K562 (cell line): Measurements from ENCODE around the gene UBA7. TPM values are rescaled to one million over a fixed set of nuclear protein-coding genes. Genes with fewer than 3 reads are reported as not detected.
A peak's percentile ranks its signal among the peaks of the same experiment; 100 is the strongest.

Experiments used
- BRD4 ChIP-seq: fragments of 200-600 bp; sonication (generic); IDR thresholded peaks from 2 replicates; pipeline ENCODE4 v1.6.1; 2017; ENCODE audit warnings: inconsistent platforms
- CEBPB ChIP-seq: fragments of 450-650 bp; IDR thresholded peaks from 2 replicates; pipeline ENCODE4 v1.6.1; 2016; ENCODE audit warnings: missing genetic modification characterization, missing compliant biosample characterization
- CHCHD3 ChIP-seq: fragments of 250-450 bp; sonication (Bioruptor Pico); IDR thresholded peaks from 2 replicates; pipeline ENCODE4 v2.1.2; 2022; ENCODE audit warnings: mild to moderate bottlenecking
- DPF2 ChIP-seq: fragments of 450-650 bp; IDR thresholded peaks from 2 replicates; pipeline ENCODE4 v1.6.1; 2016
- E2F6 ChIP-seq, 2 experiments: IDR thresholded peaks; 2 replicates each; pipeline ENCODE4 v1.6.1; 2011; ENCODE audit warnings: borderline replicate concordance in 1 of 2, control low read depth in 1 of 2, low read depth in 1 of 2, low read length in 1 of 2, mild to moderate bottlenecking in 1 of 2, mixed read lengths in 1 of 2, moderate library complexity in 1 of 2; ENCODE audit not compliant: insufficient read depth in 1 of 2, insufficient read length in 1 of 2, poor library complexity in 1 of 2, severe bottlenecking in 1 of 2; ENCODE audit errors: extremely low read depth in 1 of 2
- ETS2 ChIP-seq: IDR thresholded peaks from 2 replicates; pipeline ENCODE4 v1.6.1; 2016; ENCODE audit warnings: borderline replicate concordance, missing genetic modification characterization, mild to moderate bottlenecking, moderate library complexity, missing compliant biosample characterization; ENCODE audit not compliant: poor library complexity, severe bottlenecking
- ETV5 ChIP-seq: sonication (generic); formaldehyde crosslinking; IDR thresholded peaks from 2 replicates; pipeline ENCODE4 v1.4.0; 2020; ENCODE audit warnings: low read depth, mild to moderate bottlenecking, missing genetic modification reagents
- GATA2 ChIP-seq: sonication (generic); formaldehyde crosslinking; IDR thresholded peaks from 2 replicates; pipeline ENCODE4 v1.4.0; 2020; ENCODE audit warnings: mild to moderate bottlenecking, missing genetic modification reagents
- HDAC2 ChIP-seq: fragments of 450-650 bp; IDR thresholded peaks from 2 replicates; pipeline ENCODE4 v1.6.1; 2016; ENCODE audit warnings: mild to moderate bottlenecking
- HINFP ChIP-seq: fragments of 450-650 bp; conservative IDR thresholded peaks from 2 replicates; pipeline ENCODE4 v1.6.1; 2016; ENCODE audit warnings: missing genetic modification characterization, low read depth, mild to moderate bottlenecking, control low read depth, missing compliant biosample characterization
- HIVEP1 ChIP-seq: fragments of 250-450 bp; sonication (Bioruptor Pico); IDR thresholded peaks from 2 replicates; pipeline ENCODE4 v1.4.0; 2020; ENCODE audit warnings: mild to moderate bottlenecking
- HNRNPUL1 ChIP-seq: fragments of 200-400 bp; formaldehyde crosslinking; IDR thresholded peaks from 2 replicates; pipeline ENCODE4 v1.6.1; 2017; ENCODE audit warnings: low read length
- NCOA2 ChIP-seq, 2 experiments: fragments of 450-650 bp; IDR thresholded peaks; 2 replicates each; pipeline ENCODE4 v1.6.1; 2018; ENCODE audit warnings: mild to moderate bottlenecking in 2 of 2, moderate library complexity in 1 of 2; ENCODE audit not compliant: partially characterized antibody in 2 of 2
- PHTF2 ChIP-seq: fragments of 250-450 bp; sonication (Bioruptor Pico); IDR thresholded peaks from 2 replicates; pipeline ENCODE4 v1.5.0; 2021; ENCODE audit warnings: mild to moderate bottlenecking
- RHOXF2B ChIP-seq: fragments of 250-450 bp; sonication (Bioruptor Pico); conservative IDR thresholded peaks from 2 replicates; pipeline ENCODE4 v1.5.1; 2021
- TCF3 ChIP-seq: sonication (generic); formaldehyde crosslinking; IDR thresholded peaks from 2 replicates; pipeline ENCODE4 v1.4.0; 2020; ENCODE audit warnings: mild to moderate bottlenecking, missing genetic modification reagents
- ZEB2 ChIP-seq: fragments of 450-650 bp; IDR thresholded peaks from 2 replicates; pipeline ENCODE4 v1.6.1; 2016
- ZNF224 ChIP-seq: sonication (generic); formaldehyde crosslinking; IDR thresholded peaks from 2 replicates; pipeline ENCODE4 v1.8.0; 2022; ENCODE audit warnings: mild to moderate bottlenecking, missing genetic modification reagents
- ZNF239 ChIP-seq: fragments of 250-450 bp; sonication (Bioruptor Pico); IDR thresholded peaks from 2 replicates; pipeline ENCODE4 v1.4.0; 2020; ENCODE audit warnings: mild to moderate bottlenecking
- ZNF354B ChIP-seq: fragments of 250-450 bp; sonication (Bioruptor Pico); IDR thresholded peaks from 2 replicates; pipeline ENCODE4 v1.4.0; 2020
- ZNF75A ChIP-seq: fragments of 450-650 bp; formaldehyde crosslinking; IDR thresholded peaks from 2 replicates; pipeline ENCODE4 v1.4.0; 2020; ENCODE audit warnings: mild to moderate bottlenecking
- polyA plus RNA-seq, 8 experiments: library from polyadenylated mRNA; depleted of rRNA in 4 of 8; stranded (reverse) in 5 of 8; unstranded in 3 of 8; fragments of >200 nt; fragmentation: Nextera tagmentation in 2 of 8; fragmentation: Illumina TruSeq in 1 of 8; extraction: Ambion mirVana in 2 of 8; extraction: Trizol in 1 of 8; gene quantifications; 2 replicates each; pipeline versions ENCODE4 v1.2.1 to v1.2.3, GENCODE V29; 2011 to 2014; ENCODE audit warnings: inconsistent platforms in 1 of 8, missing spikeins in 1 of 8
- total RNA-seq, 7 experiments: library from RNA; depleted of rRNA in 6 of 7; stranded (reverse); fragments of >200 nt in 6 of 7; fragmentation: Illumina TruSeq in 2 of 7; extraction: Trizol in 2 of 7; gene quantifications; 2 replicates each; pipeline versions ENCODE4 v1.2.1 to v1.2.3, GENCODE V29; 2011 to 2021; ENCODE audit warnings: low replicate concordance in 1 of 7
- TF ChIP-seq, protein P1 (sequence below): fragments of 450-650 bp; IDR thresholded peaks from 2 replicates; pipeline ENCODE4 v1.6.1; 2016
- TF ChIP-seq, protein P2 (sequence below), 2 experiments: IDR thresholded peaks in 1 of 2; conservative IDR thresholded peaks in 1 of 2; 2 replicates each; pipeline ENCODE4 v1.6.1; 2016; ENCODE audit warnings: low read depth in 2 of 2, mild to moderate bottlenecking in 1 of 2, missing compliant biosample characterization in 1 of 2, missing genetic modification characterization in 1 of 2, moderate library complexity in 1 of 2

UBA7 gene
- total and polyA plus RNA-seq, 9 of the 15 experiments (the other 6 are each of a cell fraction or from before 2014, with no cell fraction given): 0.17 to 3.3 (median 2.0) TPM

- no peak for TF ChIP-seq ZNF75A (CRISPR knock-in tag)
- TF ChIP-seq ZNF354B (CRISPR knock-in tag): no peak
- TF ChIP-seq ETV5: no peak
- TF ChIP-seq HIVEP1 (CRISPR knock-in tag): 0 out of 2 replicates have a peak, but pooled peaks have one; percentile 58
- TF ChIP-seq ETS2: no peak
- 0 out of 2 replicates have a peak, but pooled peaks have one; percentile 31 for TF ChIP-seq HDAC2
- no peak for TF ChIP-seq PHTF2 (CRISPR knock-in tag)
- TF ChIP-seq ZNF239 (CRISPR knock-in tag): no peak
- TF ChIP-seq ZNF224 (CRISPR knock-in tag): no peak
- TF ChIP-seq BRD4: no peak
- no peak for TF ChIP-seq ZEB2
- no peak for TF ChIP-seq NCOA2 (IDR thresholded peaks at IDR 0.05; ENCODE audit: partially characterized antibody in 2 of 2)
- TF ChIP-seq, protein P1, sequence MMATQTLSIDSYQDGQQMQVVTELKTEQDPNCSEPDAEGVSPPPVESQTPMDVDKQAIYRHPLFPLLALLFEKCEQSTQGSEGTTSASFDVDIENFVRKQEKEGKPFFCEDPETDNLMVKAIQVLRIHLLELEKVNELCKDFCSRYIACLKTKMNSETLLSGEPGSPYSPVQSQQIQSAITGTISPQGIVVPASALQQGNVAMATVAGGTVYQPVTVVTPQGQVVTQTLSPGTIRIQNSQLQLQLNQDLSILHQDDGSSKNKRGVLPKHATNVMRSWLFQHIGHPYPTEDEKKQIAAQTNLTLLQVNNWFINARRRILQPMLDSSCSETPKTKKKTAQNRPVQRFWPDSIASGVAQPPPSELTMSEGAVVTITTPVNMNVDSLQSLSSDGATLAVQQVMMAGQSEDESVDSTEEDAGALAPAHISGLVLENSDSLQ: peak; percentile 100
- TF ChIP-seq GATA2 (CRISPR knock-in tag): no peak
- no peak for TF ChIP-seq RHOXF2B (CRISPR knock-in tag)
- no peak for TF ChIP-seq CHCHD3
- TF ChIP-seq DPF2: no peak
- TF ChIP-seq HNRNPUL1: no peak
- no peak for TF ChIP-seq CEBPB (tag)
- TF ChIP-seq TCF3 (CRISPR knock-in tag): no peak
- TF ChIP-seq HINFP (tag): no peak
- peak; percentile 91 to 94 for TF ChIP-seq E2F6 (IDR thresholded peaks at IDR 0.05; ENCODE audit: borderline replicate concordance in 1 of 2, extremely low read depth in 1 of 2, insufficient read depth in 1 of 2, insufficient read length in 1 of 2, low read depth in 1 of 2, low read length in 1 of 2, poor library complexity in 1 of 2, severe bottlenecking in 1 of 2)
- TF ChIP-seq, protein P2, sequence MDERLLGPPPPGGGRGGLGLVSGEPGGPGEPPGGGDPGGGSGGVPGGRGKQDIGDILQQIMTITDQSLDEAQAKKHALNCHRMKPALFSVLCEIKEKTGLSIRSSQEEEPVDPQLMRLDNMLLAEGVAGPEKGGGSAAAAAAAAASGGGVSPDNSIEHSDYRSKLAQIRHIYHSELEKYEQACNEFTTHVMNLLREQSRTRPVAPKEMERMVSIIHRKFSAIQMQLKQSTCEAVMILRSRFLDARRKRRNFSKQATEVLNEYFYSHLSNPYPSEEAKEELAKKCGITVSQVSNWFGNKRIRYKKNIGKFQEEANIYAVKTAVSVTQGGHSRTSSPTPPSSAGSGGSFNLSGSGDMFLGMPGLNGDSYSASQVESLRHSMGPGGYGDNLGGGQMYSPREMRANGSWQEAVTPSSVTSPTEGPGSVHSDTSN (CRISPR knock-in tag; IDR thresholded peaks at IDR 0.05; ENCODE audit: low read depth): peak; percentile 98
- TF ChIP-seq, protein P2 (tag; conservative IDR thresholded peaks at IDR 0.05; ENCODE audit: low read depth): peak; percentile 99
Measured at GRCh38 chr3:49786357-49787181, 27.2 kb downstream of the UBA7 start, which contains the start of gene IP6K1 (continued).
